ENCODE results near the gene SPNS3. TPM values are rescaled to one million over a fixed set of nuclear protein-coding genes. Genes with fewer than 3 reads are reported as not detected.

The SPNS3 gene
- total and polyA plus RNA-seq, 10 of the 15 experiments (the other 5 are each of a cell fraction or from before 2014, with no cell fraction given) = 0.16 to 2.6 (median 0.97) TPM

GRCh38 chr17:4438162-4438944, 4.6 kb downstream of the SPNS3 start:
- Histone ChIP-seq H3K4me1 (ENCODE audit: control insufficient read depth, insufficient read depth, low read length) (peaks cover 11% of the 10 kb centered on the region), H2AFZ (ENCODE audit: control insufficient read depth, low read depth, low read length) (no peak overlapping the region), H3K4me2 (ENCODE audit: control insufficient read depth, insufficient read depth) (no peak overlapping the region), H3K27me3 (replicated peaks in 1 of 2; ENCODE audit: control insufficient read depth in 2 of 2, insufficient read depth in 2 of 2, low read length in 1 of 2) (no peaks in the 10 kb centered on the region; a peak in 1 of 4 replicates), H3K79me2 (ENCODE audit: control insufficient read depth, insufficient read depth, low read length) (no peaks in the 10 kb centered on the region), H3K36me3 (ENCODE audit: control insufficient read depth in 2 of 2, insufficient read depth in 2 of 2, low read length in 1 of 2) (no peaks in the 10 kb centered on the region), H3K4me3 (no peak overlapping the region), H3K9me3 (replicated peaks; ENCODE audit: control insufficient read depth, insufficient read depth, low read length) (no peaks in the 10 kb centered on the region), H3K27ac (ENCODE audit: control insufficient read depth, insufficient read depth) (no peak overlapping the region), H3K9ac (ENCODE audit: control insufficient read depth, insufficient read depth, low read length) (no peak overlapping the region), H4K20me1 (ENCODE audit: control insufficient read depth, insufficient read depth) (no peaks in the 10 kb centered on the region)
- no TSS peak for BruUV-seq (replicated peaks)
- 54% methylated on average over 17 of the region's 17 CpGs for WGBS (ENCODE audit: insufficient coverage, insufficient replicate concordance, low lambda C conversion rate, missing lambda C conversion rate)
- in situ Hi-C loops (cut with MboI) = no loop called here
- ChIA-PET POLR2A (no interaction called here), RAD21 (ENCODE audit: unreplicated experiment) (no interaction called here), SMC1A (ENCODE audit: uncharacterized antibody, unreplicated experiment) (no interaction called here), CTCF (no interaction called here)
- no peak for FAIRE-seq
- ATAC-seq = no peak
- TF ChIP-seq MLLT1 (IDR thresholded peaks at IDR 0.05) (no peak), TAF1 (IDR thresholded peaks at IDR 0.05; ENCODE audit: borderline replicate concordance, low read depth, low read length) (no peak), ATF2 (IDR thresholded peaks at IDR 0.05; ENCODE audit: low read length) (no peak)
- intact Hi-C loops (cut with micrococcal nuclease; ENCODE audit: unreplicated experiment) = no loop called here
- no peak for DNase-seq (ENCODE audit: low read depth, low spot score)
